NCI-H526 (cell line): ENCODE measurements around the gene EEF1AKMT1.
"Not testable (repeated sequence)": the region's sequence is repeated elsewhere in the genome, so short reads cannot be mapped to it uniquely, and the experiment has no call there.

ENCODE experiments used
- DNase-seq, 2 experiments: peaks; one replicate each; lab custom pipeline; 2025; lab: John Stamatoyannopoulos, UW

The EEF1AKMT1 gene

GRCh38 chr13:20776751-20777150, 3.0 kb upstream of the EEF1AKMT1 start:
- DNase-seq = no peak

GRCh38 chr13:20775961-20776360, 2.2 kb upstream of the EEF1AKMT1 start:
- no peak for DNase-seq

GRCh38 chr13:20774746-20775145, 985 bp upstream of the EEF1AKMT1 start:
- no peak for DNase-seq

GRCh38 chr13:20772401-20773131, 1.2 kb downstream of the EEF1AKMT1 start:
- no peak for DNase-seq

GRCh38 chr13:20769834-20770233, 3.9 kb downstream of the EEF1AKMT1 start:
- DNase-seq = no peak

- DNase-seq = no peak
Measured at GRCh38 chr13:20769091-20769490, 4.7 kb downstream of the EEF1AKMT1 start.

GRCh38 chr13:20767309-20767943, 6.3 kb downstream of the EEF1AKMT1 start:
- DNase-seq = no peak

- DNase-seq = no peak
Measured at GRCh38 chr13:20760872-20761271, 12.9 kb downstream of the EEF1AKMT1 start.

GRCh38 chr13:20754009-20754408, 19.8 kb downstream of the EEF1AKMT1 start:
- DNase-seq = no peak

GRCh38 chr13:20749377-20749776, 24.4 kb downstream of the EEF1AKMT1 start:
- no peak for DNase-seq

GRCh38 chr13:20743830-20744404, 29.8 kb downstream of the EEF1AKMT1 start:
- not testable (repeated sequence) for DNase-seq

- DNase-seq = no peak
Measured at GRCh38 chr13:20740021-20740420, 33.7 kb downstream of the EEF1AKMT1 start.

- DNase-seq = no peak
Measured at GRCh38 chr13:20738616-20739015, 35.1 kb downstream of the EEF1AKMT1 start.

GRCh38 chr13:20729633-20730585, 43.9 kb downstream of the EEF1AKMT1 start:
- no peak for DNase-seq

GRCh38 chr13:20728579-20729311, 45.0 kb downstream of the EEF1AKMT1 start:
- no peak for DNase-seq

- DNase-seq = no peak
Measured at GRCh38 chr13:20727856-20728255, 45.9 kb downstream of the EEF1AKMT1 start.

- DNase-seq = peak; percentile 61 to 85
Measured at GRCh38 chr13:20721454-20722357, 52.1 kb downstream of the EEF1AKMT1 start.

- DNase-seq = no peak
Measured at GRCh38 chr13:20721058-20721453, 52.7 kb downstream of the EEF1AKMT1 start.

- DNase-seq = no peak
Measured at GRCh38 chr13:20720499-20720898, 53.3 kb downstream of the EEF1AKMT1 start.

GRCh38 chr13:20719783-20720182, 54.0 kb downstream of the EEF1AKMT1 start:
- no peak for DNase-seq
